ENCODE measurements around the gene SLIT2. TPM values are rescaled to one million over a fixed set of nuclear protein-coding genes. Genes with fewer than 3 reads are reported as not detected.

The SLIT2 gene
- total RNA-seq, 1 experiment from 2014 or later, result 3.8 TPM

- ChIA-PET CTCF (no interaction called here), RAD21 (ENCODE audit: low non-redundant PET in 1 of 2, low total read pairs in 2 of 2, uncharacterized antibody in 2 of 2, unreplicated experiment in 2 of 2) (no interaction called here), POLR2A (no interaction called here)
- ATAC-seq (no peak), DNase-seq (ENCODE audit: low read depth, low spot score) (no peak)
- Histone ChIP-seq H3K36me3 (ENCODE audit: control insufficient read depth in 1 of 2, insufficient read depth in 2 of 2, low read length in 2 of 2) (no peaks in the 10 kb centered on the region), H3K27ac (ENCODE audit: low read depth, low read length) (no peak overlapping the region), H3K9ac (ENCODE audit: low read length) (no peak overlapping the region), H3K9me3 (ENCODE audit: control insufficient read depth in 1 of 2, insufficient read depth in 1 of 2, low read depth in 1 of 2, low read length in 2 of 2) (no peaks in the 10 kb centered on the region), H3K9me2 (ENCODE audit: insufficient read depth) (no peaks in the 10 kb centered on the region; the same call in 1 of the 2 replicates), H3K4me2 (ENCODE audit: low read length) (no peak overlapping the region), H4K20me1 (ENCODE audit: insufficient read depth) (no peaks in the 10 kb centered on the region), H3K79me2 (ENCODE audit: insufficient read depth, low read length) (no peaks in the 10 kb centered on the region), H3K4me3 (replicated peaks in 1 of 2; ENCODE audit: low read depth in 1 of 2, low read length in 2 of 2) (no peak overlapping the region), H3K4me1 (ENCODE audit: control insufficient read depth in 1 of 2, insufficient read depth in 2 of 2, low read length in 2 of 2) (no peaks in the 10 kb centered on the region), H2AFZ (ENCODE audit: low read depth, low read length, poor library complexity, severe bottlenecking) (no peak overlapping the region), H3K27me3 (ENCODE audit: insufficient read depth, low read length) (no peaks in the 10 kb centered on the region)
- intact Hi-C loops (cut with micrococcal nuclease), result loop anchor here (5.0 kb wide), 1 partner anchor 383 kb away; no protein-coding TSS in a partner anchor
- no TSS peak for BruUV-seq (replicated peaks)
- TF ChIP-seq TCF7L2 (IDR thresholded peaks at IDR 0.05; ENCODE audit: borderline replicate concordance, extremely low read depth, insufficient read depth, insufficient read length) (no peak), FOSL1 (IDR thresholded peaks at IDR 0.05; ENCODE audit: low read depth) (no peak), ELF1 (IDR thresholded peaks at IDR 0.05; ENCODE audit: borderline replicate concordance, low read depth) (no peak), EZH2 (IDR thresholded peaks at IDR 0.05) (no peak), SP1 (IDR thresholded peaks at IDR 0.05; ENCODE audit: low read depth) (no peak), POLR2AphosphoS5 (IDR thresholded peaks at IDR 0.05; ENCODE audit: low read depth, low read length) (no peak)
Measured at GRCh38 chr4:20298986-20299385, 47.3 kb downstream of the SLIT2 start.

- intact Hi-C loops (cut with micrococcal nuclease), result loop anchor here (5.0 kb wide), 1 partner anchor 383 kb away; no protein-coding TSS in a partner anchor
- no peak overlapping the region for H3K4me2 ChIP-seq (ENCODE audit: low read length)
- H3K36me3 ChIP-seq (ENCODE audit: control insufficient read depth in 1 of 2, insufficient read depth in 2 of 2, low read length in 2 of 2), result no peaks in the 10 kb centered on the region
- H3K9ac ChIP-seq (ENCODE audit: low read length), result no peak overlapping the region
- ChIA-PET CTCF (no interaction called here), RAD21 (ENCODE audit: low non-redundant PET in 1 of 2, low total read pairs in 2 of 2, uncharacterized antibody in 2 of 2, unreplicated experiment in 2 of 2) (no interaction called here), POLR2A (no interaction called here)
- no peaks in the 10 kb centered on the region for H3K79me2 ChIP-seq (ENCODE audit: insufficient read depth, low read length)
- no peaks in the 10 kb centered on the region for H3K9me3 ChIP-seq (ENCODE audit: control insufficient read depth in 1 of 2, insufficient read depth in 1 of 2, low read depth in 1 of 2, low read length in 2 of 2)
- no peaks in the 10 kb centered on the region for H4K20me1 ChIP-seq (ENCODE audit: insufficient read depth)
- no peaks in the 10 kb centered on the region for H3K27me3 ChIP-seq (ENCODE audit: insufficient read depth, low read length)
- BruUV-seq (replicated peaks), result no TSS peak
- H2AFZ ChIP-seq (ENCODE audit: low read depth, low read length, poor library complexity, severe bottlenecking), result peak overlapping the region; percentile 4
- no peak for ATAC-seq
- no peak for TF ChIP-seq SP1 (IDR thresholded peaks at IDR 0.05; ENCODE audit: low read depth)
- peak; percentile 29 for TF ChIP-seq RAD21 (IDR thresholded peaks at IDR 0.05; ENCODE audit: low read depth)
- peak; percentile 12 to 51 (median 41); a peak in 4 of 6 replicates for TF ChIP-seq CTCF (IDR thresholded peaks at IDR 0.05 in 2 of 3, conservative IDR thresholded peaks at IDR 0.05 in 1 of 3; ENCODE audit: borderline replicate concordance in 1 of 3, insufficient read depth in 1 of 3, low read depth in 2 of 3, low read length in 2 of 3)
- no peaks in the 10 kb centered on the region for H3K4me1 ChIP-seq (ENCODE audit: control insufficient read depth in 1 of 2, insufficient read depth in 2 of 2, low read length in 2 of 2)
- peak; percentile 13 for DNase-seq (ENCODE audit: low read depth, low spot score)
- H3K9me2 ChIP-seq (ENCODE audit: insufficient read depth), result no peaks in the 10 kb centered on the region; the same call in 1 of the 2 replicates
- no peak overlapping the region for H3K27ac ChIP-seq (ENCODE audit: low read depth, low read length)
- H3K4me3 ChIP-seq (replicated peaks in 1 of 2; ENCODE audit: low read depth in 1 of 2, low read length in 2 of 2), result no peak overlapping the region
Measured at GRCh38 chr4:20299515-20299914, 47.8 kb downstream of the SLIT2 start.

All from HCT116 (cell line).